Esophagus squamous epithelium (tissue), 4 donors: ENCODE data around the gene GPNMB.

Experiments used
- POLR2A ChIP-seq, 4 donors: fragments of 450-650 bp; IDR thresholded peaks; one replicate each; pipeline ENCODE4 v1.6.1; 2017; ENCODE audit warnings: antibody characterized with exemption in 4 of 4, mild to moderate bottlenecking in 4 of 4, moderate library complexity in 3 of 4
- TF ChIP-seq, protein P1 (sequence below), 6 experiments: fragments of 450-650 bp in 4 of 6; fragments of 200-600 bp in 2 of 6; sonication (generic) in 2 of 6; IDR thresholded peaks; one replicate each; pipeline ENCODE4 v1.5.1; 2016 to 2019; ENCODE audit warnings: antibody characterized with exemption in 6 of 6, mild to moderate bottlenecking in 4 of 6, moderate library complexity in 4 of 6

DNA sequence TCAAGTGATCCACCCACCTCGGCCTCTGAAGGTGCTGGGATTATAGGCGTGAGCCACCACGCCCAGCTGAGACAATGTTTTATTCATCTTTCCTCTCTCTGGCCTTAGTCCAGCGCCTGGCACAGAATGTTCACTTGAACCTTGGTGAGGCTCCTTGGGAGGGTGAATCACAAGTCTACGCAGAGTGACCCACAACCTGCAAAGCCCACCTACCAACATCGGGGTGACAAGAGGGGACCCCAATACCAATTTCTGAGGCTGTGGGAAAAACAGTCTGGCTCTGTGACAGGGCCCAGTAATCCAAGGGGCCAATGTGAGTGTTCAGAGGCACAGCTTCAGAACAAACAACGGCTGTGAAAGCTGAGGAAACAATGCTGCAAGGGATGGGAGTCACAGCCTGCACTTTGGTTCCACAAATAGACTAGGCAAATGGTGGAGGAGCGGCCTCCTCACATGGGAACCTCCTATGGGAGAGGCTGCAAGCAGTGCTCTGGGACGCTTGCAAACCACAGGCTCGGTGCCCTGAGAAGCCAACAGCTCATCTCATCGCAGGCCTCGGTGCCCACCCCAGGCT, 47.0 kb downstream of the GPNMB start:
- no peak for TF ChIP-seq POLR2A (IDR thresholded peaks at IDR 0.05)
- TF ChIP-seq, protein P1, sequence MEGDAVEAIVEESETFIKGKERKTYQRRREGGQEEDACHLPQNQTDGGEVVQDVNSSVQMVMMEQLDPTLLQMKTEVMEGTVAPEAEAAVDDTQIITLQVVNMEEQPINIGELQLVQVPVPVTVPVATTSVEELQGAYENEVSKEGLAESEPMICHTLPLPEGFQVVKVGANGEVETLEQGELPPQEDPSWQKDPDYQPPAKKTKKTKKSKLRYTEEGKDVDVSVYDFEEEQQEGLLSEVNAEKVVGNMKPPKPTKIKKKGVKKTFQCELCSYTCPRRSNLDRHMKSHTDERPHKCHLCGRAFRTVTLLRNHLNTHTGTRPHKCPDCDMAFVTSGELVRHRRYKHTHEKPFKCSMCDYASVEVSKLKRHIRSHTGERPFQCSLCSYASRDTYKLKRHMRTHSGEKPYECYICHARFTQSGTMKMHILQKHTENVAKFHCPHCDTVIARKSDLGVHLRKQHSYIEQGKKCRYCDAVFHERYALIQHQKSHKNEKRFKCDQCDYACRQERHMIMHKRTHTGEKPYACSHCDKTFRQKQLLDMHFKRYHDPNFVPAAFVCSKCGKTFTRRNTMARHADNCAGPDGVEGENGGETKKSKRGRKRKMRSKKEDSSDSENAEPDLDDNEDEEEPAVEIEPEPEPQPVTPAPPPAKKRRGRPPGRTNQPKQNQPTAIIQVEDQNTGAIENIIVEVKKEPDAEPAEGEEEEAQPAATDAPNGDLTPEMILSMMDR (IDR thresholded peaks at IDR 0.05), result no peak
